GM23338 (cell line): ENCODE results near the gene MTCH2.

Experiments used
- CREB1 ChIP-seq: fragments of 250-450 bp; sonication (Bioruptor Pico); IDR thresholded peaks from 2 replicates; pipeline ENCODE4 v1.5.0; 2020; ENCODE audit warnings: low read depth, mild to moderate bottlenecking, moderate library complexity
- EZH2 ChIP-seq: fragments of 200-600 bp; sonication (generic); IDR thresholded peaks from one replicate; pipeline ENCODE4 v1.8.0; 2017; ENCODE audit warnings: antibody characterized with exemption, mild to moderate bottlenecking, low read depth; ENCODE audit not compliant: unreplicated experiment
- POLR2AphosphoS5 ChIP-seq: IDR thresholded peaks from 2 replicates; pipeline ENCODE4 v1.6.1; 2016; ENCODE audit warnings: antibody characterized with exemption, low read depth
- ZNF114 ChIP-seq: fragments of 250-450 bp; sonication (Bioruptor Pico); IDR thresholded peaks from 2 replicates; pipeline ENCODE4 v1.5.0; 2020; ENCODE audit warnings: mild to moderate bottlenecking, moderate library complexity
- TF ChIP-seq, protein P1 (sequence below), 2 experiments: fragments of 200-600 bp in 1 of 2; sonication (generic) in 1 of 2; conservative IDR thresholded peaks; 2 replicates each; pipeline versions ENCODE4 v1.5.1 to v1.6.1; 2016 to 2017; ENCODE audit warnings: antibody characterized with exemption in 2 of 2, low read depth in 2 of 2, mild to moderate bottlenecking in 2 of 2, moderate library complexity in 1 of 2
- TF ChIP-seq, protein P2 (sequence below): IDR thresholded peaks from one replicate; pipeline ENCODE4 v1.6.1; 2018; ENCODE audit warnings: antibody characterized with exemption; ENCODE audit not compliant: unreplicated experiment
- TF ChIP-seq, protein P3 (sequence below): fragments of 250-450 bp; sonication (Bioruptor Pico); IDR thresholded peaks from 2 replicates; pipeline ENCODE4 v1.5.0; 2020; ENCODE audit warnings: mild to moderate bottlenecking, moderate library complexity

DNA sequence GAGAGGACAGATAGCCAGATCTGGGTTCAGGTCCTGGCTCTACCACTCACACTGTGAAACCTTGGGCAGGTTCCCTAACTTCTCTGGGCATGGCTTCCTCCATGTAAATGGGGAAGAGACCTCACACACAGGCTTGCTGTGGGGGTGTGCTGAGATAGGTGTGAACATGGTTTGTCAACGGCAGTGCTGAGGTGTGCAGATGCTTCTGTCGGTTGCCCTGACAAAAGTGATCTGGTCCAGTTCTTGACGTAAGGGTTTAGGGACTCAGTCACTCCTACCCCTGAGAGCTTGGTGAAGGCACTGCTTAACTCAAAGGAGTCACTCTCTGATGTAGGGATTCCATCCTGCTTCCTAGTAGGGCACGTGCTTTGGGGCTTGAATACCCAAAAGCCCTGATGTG is 50.1 kb downstream of the MTCH2 start:
- TF ChIP-seq, protein P1, sequence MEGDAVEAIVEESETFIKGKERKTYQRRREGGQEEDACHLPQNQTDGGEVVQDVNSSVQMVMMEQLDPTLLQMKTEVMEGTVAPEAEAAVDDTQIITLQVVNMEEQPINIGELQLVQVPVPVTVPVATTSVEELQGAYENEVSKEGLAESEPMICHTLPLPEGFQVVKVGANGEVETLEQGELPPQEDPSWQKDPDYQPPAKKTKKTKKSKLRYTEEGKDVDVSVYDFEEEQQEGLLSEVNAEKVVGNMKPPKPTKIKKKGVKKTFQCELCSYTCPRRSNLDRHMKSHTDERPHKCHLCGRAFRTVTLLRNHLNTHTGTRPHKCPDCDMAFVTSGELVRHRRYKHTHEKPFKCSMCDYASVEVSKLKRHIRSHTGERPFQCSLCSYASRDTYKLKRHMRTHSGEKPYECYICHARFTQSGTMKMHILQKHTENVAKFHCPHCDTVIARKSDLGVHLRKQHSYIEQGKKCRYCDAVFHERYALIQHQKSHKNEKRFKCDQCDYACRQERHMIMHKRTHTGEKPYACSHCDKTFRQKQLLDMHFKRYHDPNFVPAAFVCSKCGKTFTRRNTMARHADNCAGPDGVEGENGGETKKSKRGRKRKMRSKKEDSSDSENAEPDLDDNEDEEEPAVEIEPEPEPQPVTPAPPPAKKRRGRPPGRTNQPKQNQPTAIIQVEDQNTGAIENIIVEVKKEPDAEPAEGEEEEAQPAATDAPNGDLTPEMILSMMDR (conservative IDR thresholded peaks at IDR 0.05; ENCODE audit: low read depth in 2 of 2), result no peak
- TF ChIP-seq ZNF114 (CRISPR knock-in tag) (no peak), POLR2AphosphoS5 (no peak), CREB1 (CRISPR knock-in tag) (no peak), EZH2 (no peak)
- TF ChIP-seq, protein P2, sequence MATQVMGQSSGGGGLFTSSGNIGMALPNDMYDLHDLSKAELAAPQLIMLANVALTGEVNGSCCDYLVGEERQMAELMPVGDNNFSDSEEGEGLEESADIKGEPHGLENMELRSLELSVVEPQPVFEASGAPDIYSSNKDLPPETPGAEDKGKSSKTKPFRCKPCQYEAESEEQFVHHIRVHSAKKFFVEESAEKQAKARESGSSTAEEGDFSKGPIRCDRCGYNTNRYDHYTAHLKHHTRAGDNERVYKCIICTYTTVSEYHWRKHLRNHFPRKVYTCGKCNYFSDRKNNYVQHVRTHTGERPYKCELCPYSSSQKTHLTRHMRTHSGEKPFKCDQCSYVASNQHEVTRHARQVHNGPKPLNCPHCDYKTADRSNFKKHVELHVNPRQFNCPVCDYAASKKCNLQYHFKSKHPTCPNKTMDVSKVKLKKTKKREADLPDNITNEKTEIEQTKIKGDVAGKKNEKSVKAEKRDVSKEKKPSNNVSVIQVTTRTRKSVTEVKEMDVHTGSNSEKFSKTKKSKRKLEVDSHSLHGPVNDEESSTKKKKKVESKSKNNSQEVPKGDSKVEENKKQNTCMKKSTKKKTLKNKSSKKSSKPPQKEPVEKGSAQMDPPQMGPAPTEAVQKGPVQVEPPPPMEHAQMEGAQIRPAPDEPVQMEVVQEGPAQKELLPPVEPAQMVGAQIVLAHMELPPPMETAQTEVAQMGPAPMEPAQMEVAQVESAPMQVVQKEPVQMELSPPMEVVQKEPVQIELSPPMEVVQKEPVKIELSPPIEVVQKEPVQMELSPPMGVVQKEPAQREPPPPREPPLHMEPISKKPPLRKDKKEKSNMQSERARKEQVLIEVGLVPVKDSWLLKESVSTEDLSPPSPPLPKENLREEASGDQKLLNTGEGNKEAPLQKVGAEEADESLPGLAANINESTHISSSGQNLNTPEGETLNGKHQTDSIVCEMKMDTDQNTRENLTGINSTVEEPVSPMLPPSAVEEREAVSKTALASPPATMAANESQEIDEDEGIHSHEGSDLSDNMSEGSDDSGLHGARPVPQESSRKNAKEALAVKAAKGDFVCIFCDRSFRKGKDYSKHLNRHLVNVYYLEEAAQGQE, result no peak
- TF ChIP-seq, protein P3, sequence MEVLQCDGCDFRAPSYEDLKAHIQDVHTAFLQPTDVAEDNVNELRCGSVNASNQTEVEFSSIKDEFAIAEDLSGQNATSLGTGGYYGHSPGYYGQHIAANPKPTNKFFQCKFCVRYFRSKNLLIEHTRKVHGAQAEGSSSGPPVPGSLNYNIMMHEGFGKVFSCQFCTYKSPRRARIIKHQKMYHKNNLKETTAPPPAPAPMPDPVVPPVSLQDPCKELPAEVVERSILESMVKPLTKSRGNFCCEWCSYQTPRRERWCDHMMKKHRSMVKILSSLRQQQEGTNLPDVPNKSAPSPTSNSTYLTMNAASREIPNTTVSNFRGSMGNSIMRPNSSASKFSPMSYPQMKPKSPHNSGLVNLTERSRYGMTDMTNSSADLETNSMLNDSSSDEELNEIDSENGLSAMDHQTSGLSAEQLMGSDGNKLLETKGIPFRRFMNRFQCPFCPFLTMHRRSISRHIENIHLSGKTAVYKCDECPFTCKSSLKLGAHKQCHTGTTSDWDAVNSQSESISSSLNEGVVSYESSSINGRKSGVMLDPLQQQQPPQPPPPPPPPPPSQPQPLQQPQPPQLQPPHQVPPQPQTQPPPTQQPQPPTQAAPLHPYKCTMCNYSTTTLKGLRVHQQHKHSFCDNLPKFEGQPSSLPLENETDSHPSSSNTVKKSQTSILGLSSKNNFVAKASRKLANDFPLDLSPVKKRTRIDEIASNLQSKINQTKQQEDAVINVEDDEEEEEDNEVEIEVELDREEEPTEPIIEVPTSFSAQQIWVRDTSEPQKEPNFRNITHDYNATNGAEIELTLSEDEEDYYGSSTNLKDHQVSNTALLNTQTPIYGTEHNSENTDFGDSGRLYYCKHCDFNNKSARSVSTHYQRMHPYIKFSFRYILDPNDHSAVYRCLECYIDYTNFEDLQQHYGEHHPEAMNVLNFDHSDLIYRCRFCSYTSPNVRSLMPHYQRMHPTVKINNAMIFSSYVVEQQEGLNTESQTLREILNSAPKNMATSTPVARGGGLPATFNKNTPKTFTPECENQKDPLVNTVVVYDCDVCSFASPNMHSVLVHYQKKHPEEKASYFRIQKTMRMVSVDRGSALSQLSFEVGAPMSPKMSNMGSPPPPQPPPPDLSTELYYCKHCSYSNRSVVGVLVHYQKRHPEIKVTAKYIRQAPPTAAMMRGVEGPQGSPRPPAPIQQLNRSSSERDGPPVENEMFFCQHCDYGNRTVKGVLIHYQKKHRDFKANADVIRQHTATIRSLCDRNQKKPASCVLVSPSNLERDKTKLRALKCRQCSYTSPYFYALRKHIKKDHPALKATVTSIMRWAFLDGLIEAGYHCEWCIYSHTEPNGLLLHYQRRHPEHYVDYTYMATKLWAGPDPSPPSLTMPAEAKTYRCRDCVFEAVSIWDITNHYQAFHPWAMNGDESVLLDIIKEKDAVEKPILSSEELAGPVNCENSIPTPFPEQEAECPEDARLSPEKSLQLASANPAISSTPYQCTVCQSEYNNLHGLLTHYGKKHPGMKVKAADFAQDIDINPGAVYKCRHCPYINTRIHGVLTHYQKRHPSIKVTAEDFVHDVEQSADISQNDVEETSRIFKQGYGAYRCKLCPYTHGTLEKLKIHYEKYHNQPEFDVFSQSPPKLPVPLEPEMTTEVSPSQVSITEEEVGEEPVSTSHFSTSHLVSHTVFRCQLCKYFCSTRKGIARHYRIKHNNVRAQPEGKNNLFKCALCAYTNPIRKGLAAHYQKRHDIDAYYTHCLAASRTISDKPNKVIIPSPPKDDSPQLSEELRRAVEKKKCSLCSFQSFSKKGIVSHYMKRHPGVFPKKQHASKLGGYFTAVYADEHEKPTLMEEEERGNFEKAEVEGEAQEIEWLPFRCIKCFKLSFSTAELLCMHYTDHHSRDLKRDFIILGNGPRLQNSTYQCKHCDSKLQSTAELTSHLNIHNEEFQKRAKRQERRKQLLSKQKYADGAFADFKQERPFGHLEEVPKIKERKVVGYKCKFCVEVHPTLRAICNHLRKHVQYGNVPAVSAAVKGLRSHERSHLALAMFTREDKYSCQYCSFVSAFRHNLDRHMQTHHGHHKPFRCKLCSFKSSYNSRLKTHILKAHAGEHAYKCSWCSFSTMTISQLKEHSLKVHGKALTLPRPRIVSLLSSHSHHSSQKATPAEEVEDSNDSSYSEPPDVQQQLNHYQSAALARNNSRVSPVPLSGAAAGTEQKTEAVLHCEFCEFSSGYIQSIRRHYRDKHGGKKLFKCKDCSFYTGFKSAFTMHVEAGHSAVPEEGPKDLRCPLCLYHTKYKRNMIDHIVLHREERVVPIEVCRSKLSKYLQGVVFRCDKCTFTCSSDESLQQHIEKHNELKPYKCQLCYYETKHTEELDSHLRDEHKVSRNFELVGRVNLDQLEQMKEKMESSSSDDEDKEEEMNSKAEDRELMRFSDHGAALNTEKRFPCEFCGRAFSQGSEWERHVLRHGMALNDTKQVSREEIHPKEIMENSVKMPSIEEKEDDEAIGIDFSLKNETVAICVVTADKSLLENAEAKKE, result no peak
